H54 (cell line): ENCODE data around the gene RBM39.
A peak's percentile ranks its signal among the peaks of the same experiment; 100 is the strongest.
"Not testable (repeated sequence)": the region's sequence is repeated elsewhere in the genome, so short reads cannot be mapped to it uniquely, and the experiment has no call there.

Experiments used
- DNase-seq: peaks from one replicate; pipeline ENCODE4 v3.0.0; 2011; ENCODE audit warnings: low spot score, mixed read lengths; ENCODE audit not compliant: insufficient read length
- FAIRE-seq: peaks from 3 replicates; lab custom pipeline; 2011; peaks lifted over from hg19 to GRCh38; lab: Jason Lieb, UNC
- POLR2A ChIP-seq: IDR thresholded peaks from 2 replicates; pipeline ENCODE4 v1.6.1; 2011; ENCODE audit warnings: low read depth, mild to moderate bottlenecking, low read length

RBM39 gene

GRCh38 chr20:35768731-35769664 is 26.9 kb upstream of the RBM39 start:
- peak; percentile 80 for DNase-seq
- TF ChIP-seq POLR2A: peak; percentile 65; the same call in 1 of the 2 replicates

GRCh38 chr20:35767683-35768481 is 25.8 kb upstream of the RBM39 start:
- DNase-seq (no peak), FAIRE-seq (no peak)
- TF ChIP-seq POLR2A: no peak

More at GRCh38 chr20:35768731-35769664, 26.9 kb upstream of the RBM39 start:
- FAIRE-seq: peak; percentile 80

DNA sequence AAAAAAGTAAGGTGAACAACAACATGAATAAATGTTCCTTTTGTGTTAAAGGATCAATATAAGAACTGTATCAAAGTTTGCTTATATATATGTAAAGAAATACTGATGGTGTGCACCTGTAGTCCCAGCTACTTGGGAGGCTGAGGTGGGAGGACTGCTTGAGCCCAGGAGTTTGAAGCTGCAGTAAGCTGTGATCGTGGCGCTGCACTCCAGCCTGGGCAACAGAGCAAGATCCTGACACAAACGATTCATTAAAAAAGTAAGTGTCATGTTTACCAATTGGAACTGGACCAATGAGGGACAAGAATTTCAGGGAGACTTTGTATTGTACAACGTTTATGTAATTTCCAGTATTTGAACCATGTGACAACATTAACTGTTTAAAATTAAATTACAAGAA is 24.8 kb upstream of the RBM39 start:
- no peak for TF ChIP-seq POLR2A
- no peak for DNase-seq
- no peak for FAIRE-seq

GRCh38 chr20:35764936-35765335 is 22.9 kb upstream of the RBM39 start:
- FAIRE-seq: not testable (repeated sequence)

GRCh38 chr20:35762461-35762860 is 20.4 kb upstream of the RBM39 start:
- no peak for FAIRE-seq
- no peak for TF ChIP-seq POLR2A
- no peak for DNase-seq

More at GRCh38 chr20:35764936-35765335, 22.9 kb upstream of the RBM39 start:
- DNase-seq: not testable (repeated sequence)

- not testable (repeated sequence) for DNase-seq, FAIRE-seq
Observed at GRCh38 chr20:35761548-35761947, 19.5 kb upstream of the RBM39 start.

DNA sequence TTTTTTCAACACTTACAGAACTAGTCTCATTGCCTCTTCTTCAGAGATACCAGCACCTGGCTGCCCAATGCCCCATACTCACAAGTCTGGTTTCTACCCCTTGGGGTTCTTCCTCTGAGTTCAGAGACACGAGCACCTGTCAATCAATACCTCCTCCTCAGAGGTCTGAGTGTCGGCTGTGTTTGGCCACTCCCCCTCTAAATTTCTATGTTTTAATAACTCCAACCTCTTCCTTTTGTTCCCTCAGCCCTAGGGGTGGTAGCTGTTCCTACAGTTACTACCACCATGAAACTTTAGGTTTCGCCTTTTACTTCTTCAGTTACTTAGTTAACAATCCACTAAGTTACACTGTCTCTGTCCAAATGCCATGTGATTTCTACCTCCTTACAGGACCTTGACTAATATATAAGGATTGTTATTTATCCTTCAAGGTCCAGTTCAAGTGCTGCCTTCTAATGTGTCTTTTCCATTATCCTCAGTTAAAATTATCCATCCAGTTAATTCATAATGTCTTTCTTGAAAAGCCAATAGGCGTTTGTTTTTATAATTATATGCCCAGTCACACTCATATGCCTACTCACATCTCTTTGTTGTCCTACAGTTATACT is 15.1 kb upstream of the RBM39 start:
- FAIRE-seq (no peak), DNase-seq (no peak)
- no peak for TF ChIP-seq POLR2A

- no peak for FAIRE-seq
- no peak for DNase-seq
- TF ChIP-seq POLR2A: no peak
Observed at GRCh38 chr20:35756404-35756803, 14.3 kb upstream of the RBM39 start.

DNA sequence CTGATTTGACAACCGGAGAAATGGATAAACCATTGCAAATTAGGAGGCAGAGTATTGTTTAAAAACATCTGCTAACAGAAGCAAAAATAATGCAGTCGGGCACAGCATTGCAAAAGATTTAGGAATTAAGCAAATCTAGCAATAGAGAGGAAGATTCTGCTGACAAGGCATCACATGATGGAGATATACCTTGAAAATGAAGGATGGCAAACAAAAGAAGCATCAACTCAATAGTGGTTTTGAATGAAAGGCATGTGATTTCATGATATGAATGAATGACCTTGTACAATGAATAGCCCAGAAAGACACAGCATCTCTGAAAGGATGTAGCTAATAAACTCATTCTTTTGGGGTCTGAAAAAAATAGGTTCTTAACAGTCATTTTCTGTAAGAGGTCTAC is 8.6 kb upstream of the RBM39 start:
- no peak for TF ChIP-seq POLR2A
- no peak for DNase-seq
- FAIRE-seq: no peak

GRCh38 chr20:35744492-35744841 is 2.4 kb upstream of the RBM39 start:
- DNase-seq, FAIRE-seq: not testable (repeated sequence)

DNA sequence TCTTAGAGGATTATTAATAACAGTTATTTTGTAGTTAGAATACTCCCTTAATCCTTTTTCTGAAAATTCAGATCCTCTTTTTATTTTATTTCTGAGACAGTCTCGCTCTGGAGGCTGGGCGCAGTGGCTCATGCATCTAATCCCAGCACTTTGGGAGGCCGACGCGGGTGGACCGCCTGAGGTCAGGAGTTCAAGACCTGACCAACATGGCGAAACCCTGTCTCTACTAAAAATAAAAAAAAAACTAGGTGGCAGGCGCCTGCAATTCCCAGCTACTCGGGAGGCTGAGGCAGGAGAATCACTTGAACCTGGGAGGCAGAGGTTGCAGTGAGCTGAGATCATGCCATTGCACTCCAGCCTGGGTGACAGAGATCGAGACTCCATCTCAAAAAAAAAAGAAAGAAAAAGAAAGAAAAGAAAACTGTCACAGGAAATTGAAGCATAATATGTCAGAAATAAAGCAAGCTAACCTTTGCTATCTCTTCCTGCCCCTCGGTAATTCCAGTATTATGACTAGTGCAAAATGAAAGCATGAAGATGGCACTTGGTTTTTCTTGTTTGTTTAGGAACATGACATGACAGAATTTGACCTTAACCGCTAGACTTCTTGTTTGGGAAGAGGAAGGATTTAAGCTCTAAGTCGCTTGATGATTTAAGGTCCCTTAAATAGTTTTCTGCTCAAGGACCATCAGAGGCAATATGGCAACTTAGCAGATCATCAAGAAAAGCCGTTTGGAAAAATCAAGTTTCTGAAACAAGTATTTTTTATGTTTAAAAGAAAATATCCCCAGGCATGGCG is 1.8 kb upstream of the RBM39 start:
- no peak for TF ChIP-seq POLR2A
- FAIRE-seq: no peak
- DNase-seq: no peak

DNA sequence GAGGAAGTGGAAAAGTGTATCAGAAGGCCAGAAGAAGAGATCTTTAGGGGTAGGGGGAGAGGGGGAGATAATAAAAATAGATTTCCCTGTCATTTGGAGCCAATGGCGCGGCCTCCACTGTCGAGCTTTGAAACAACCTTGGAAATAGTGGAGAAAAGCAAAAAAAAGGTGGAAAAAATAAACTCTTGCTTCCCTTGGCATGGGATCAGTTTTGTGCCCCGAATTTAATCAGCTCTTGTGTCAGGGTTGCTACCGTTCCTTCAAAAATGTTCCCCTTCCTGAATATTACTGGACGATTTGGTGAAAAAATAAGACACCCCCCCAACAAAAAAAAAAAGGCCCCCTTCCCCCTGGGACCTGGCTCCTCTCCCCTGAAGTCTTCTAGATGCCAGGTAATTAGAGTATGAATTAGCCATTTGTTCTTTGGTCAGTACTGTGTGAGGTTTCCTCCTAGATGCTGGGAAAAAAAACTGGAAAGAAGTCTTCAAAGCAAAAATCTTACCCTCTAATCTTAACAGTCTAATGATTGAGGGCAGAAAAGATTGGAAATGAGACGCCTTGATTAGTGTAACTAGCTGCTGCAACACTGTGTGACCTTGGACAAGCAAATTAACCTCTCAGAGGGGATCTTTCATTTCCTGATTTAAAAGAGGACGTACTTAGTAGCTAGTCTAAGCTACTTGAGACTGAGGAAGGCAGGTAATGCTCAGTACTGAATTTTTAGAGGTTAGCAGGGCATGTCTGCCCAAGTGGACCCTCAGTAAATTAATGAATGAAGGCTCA is 872 bp upstream of the RBM39 start:
- no peak for DNase-seq
- FAIRE-seq: no peak
- TF ChIP-seq POLR2A: no peak
